WTC11 (cell line): Measurements from ENCODE around the gene RNF10. TPM values are rescaled to one million over a fixed set of nuclear protein-coding genes. Genes with fewer than 3 reads are reported as not detected.

Source experiments
- ATAC-seq: fragments of 200-7000 bp; cut with Tn5 transposase; 2 replicates; pipeline ENCODE4 v1.10.0; 2021; ENCODE audit warnings: mild to moderate bottlenecking, moderate library complexity
- CTCF ChIA-PET: fragments of 300-600 bp; sonication (Branson Sonifier 250); formaldehyde crosslinking; loops from one replicate; lab custom pipeline; 2021; ENCODE audit warnings: antibody characterized with exemption; lab: Charles Lee
- POLR2A ChIA-PET: fragments of 350-600 bp; sonication (Branson Sonifier 250); formaldehyde crosslinking; loops from one replicate; lab custom pipeline; 2021; ENCODE audit warnings: antibody characterized with exemption; lab: Charles Lee
- DNase-seq: peaks from one replicate; pipeline ENCODE4 v3.0.0; 2021; ENCODE audit warnings: low spot score
- H3K27ac Mint-ChIP-seq: 2 replicates; pipeline ENCODE4 v1.8.0; 2021; ENCODE audit warnings: mixed read lengths
- H3K27me3 Mint-ChIP-seq: 2 replicates; pipeline ENCODE4 v1.8.0; 2021; ENCODE audit warnings: low read depth, mild to moderate bottlenecking, moderate library complexity, mixed read lengths
- H3K36me3 Mint-ChIP-seq: 2 replicates; pipeline ENCODE4 v1.8.0; 2021; ENCODE audit warnings: mixed read lengths
- H3K4me1 Mint-ChIP-seq: 2 replicates; pipeline ENCODE4 v1.8.0; 2022; ENCODE audit warnings: mixed read lengths
- H3K4me3 Mint-ChIP-seq: 2 replicates; pipeline ENCODE4 v1.8.0; 2021; ENCODE audit warnings: mild to moderate bottlenecking, moderate library complexity, mixed read lengths
- H3K9me3 Mint-ChIP-seq: 2 replicates; pipeline ENCODE4 v1.8.0; 2021; ENCODE audit warnings: mixed read lengths
- CBFB ChIP-seq: sonication (generic); formaldehyde crosslinking; IDR thresholded peaks from 2 replicates; pipeline ENCODE4 v1.8.1; 2022; ENCODE audit warnings: mild to moderate bottlenecking, low read depth, missing genetic modification reagents
- EMX1 ChIP-seq: fragments of 250-450 bp; sonication (Bioruptor Pico); IDR thresholded peaks from 2 replicates; pipeline ENCODE4 v1.8.0; 2021; ENCODE audit warnings: mild to moderate bottlenecking
- ESRRA ChIP-seq: sonication (generic); formaldehyde crosslinking; IDR thresholded peaks from 2 replicates; pipeline ENCODE4 v1.8.1; 2022; ENCODE audit warnings: mild to moderate bottlenecking, missing genetic modification reagents, borderline replicate concordance
- FOXK1 ChIP-seq: sonication (generic); formaldehyde crosslinking; IDR thresholded peaks from 2 replicates; pipeline ENCODE4 v1.8.0; 2022; ENCODE audit warnings: mild to moderate bottlenecking, moderate library complexity, missing genetic modification reagents
- IRF2 ChIP-seq: sonication (generic); formaldehyde crosslinking; IDR thresholded peaks from 2 replicates; pipeline ENCODE4 v1.8.0; 2022; ENCODE audit warnings: low read depth, missing genetic modification reagents, borderline replicate concordance
- NFATC4 ChIP-seq: fragments of 250-450 bp; sonication (Bioruptor Pico); IDR thresholded peaks from 2 replicates; pipeline ENCODE4 v1.9.0; 2021; ENCODE audit warnings: mild to moderate bottlenecking
- NR2C2 ChIP-seq: sonication (generic); formaldehyde crosslinking; IDR thresholded peaks from 2 replicates; pipeline ENCODE4 v1.8.0; 2022; ENCODE audit warnings: mild to moderate bottlenecking, missing genetic modification reagents
- NR3C1 ChIP-seq: sonication (generic); formaldehyde crosslinking; conservative IDR thresholded peaks from 2 replicates; pipeline ENCODE4 v1.8.1; 2023; ENCODE audit warnings: low read depth, mild to moderate bottlenecking, missing genetic modification reagents
- SOX15 ChIP-seq: fragments of 250-450 bp; sonication (Bioruptor Pico); IDR thresholded peaks from 2 replicates; pipeline ENCODE4 v1.9.0; 2021; ENCODE audit warnings: mild to moderate bottlenecking
- TP53 ChIP-seq: sonication (generic); formaldehyde crosslinking; IDR thresholded peaks from 2 replicates; pipeline ENCODE4 v1.8.1; 2023; ENCODE audit warnings: mild to moderate bottlenecking, missing genetic modification reagents
- ZNF263 ChIP-seq: sonication (generic); formaldehyde crosslinking; IDR thresholded peaks from 2 replicates; pipeline ENCODE4 v1.8.1; 2022; ENCODE audit warnings: low read depth, mild to moderate bottlenecking, moderate library complexity, missing genetic modification reagents
- ZNF423 ChIP-seq: fragments of 250-450 bp; sonication (Bioruptor Pico); IDR thresholded peaks from 2 replicates; pipeline ENCODE4 v2.1.2; 2022; ENCODE audit warnings: mild to moderate bottlenecking, moderate library complexity
- total RNA-seq: library from RNA; stranded (reverse); gene quantifications from 3 replicates; pipeline ENCODE4 v1.2.3, GENCODE V29; 2021
- TF ChIP-seq, protein P1 (sequence below): sonication (generic); formaldehyde crosslinking; IDR thresholded peaks from 2 replicates; pipeline ENCODE4 v1.8.1; 2023; ENCODE audit warnings: mild to moderate bottlenecking, missing genetic modification reagents, moderate library complexity
- TF ChIP-seq, protein P2 (sequence below): fragments of 250-450 bp; sonication (Bioruptor Pico); conservative IDR thresholded peaks from 2 replicates; pipeline ENCODE4 v1.9.0; 2021; ENCODE audit warnings: mild to moderate bottlenecking
- TF ChIP-seq, protein P3 (sequence below): fragments of 250-450 bp; sonication (Bioruptor Pico); IDR thresholded peaks from 2 replicates; pipeline ENCODE4 v1.9.0; 2021; ENCODE audit warnings: mild to moderate bottlenecking, borderline replicate concordance
- TF ChIP-seq, protein P4 (sequence below): sonication (generic); formaldehyde crosslinking; IDR thresholded peaks from 2 replicates; pipeline ENCODE4 v1.8.1; 2023; ENCODE audit warnings: mild to moderate bottlenecking, missing genetic modification reagents

The RNF10 gene
- total RNA-seq, 1 experiment from 2014 or later = 160 TPM

GRCh38 chr12:120489018-120489417 lies 45.1 kb upstream of the RNF10 start (continued):
- no peak for TF ChIP-seq TP53 (CRISPR knock-in tag)
- TF ChIP-seq NR2C2 (CRISPR knock-in tag) = no peak
- TF ChIP-seq, protein P1, sequence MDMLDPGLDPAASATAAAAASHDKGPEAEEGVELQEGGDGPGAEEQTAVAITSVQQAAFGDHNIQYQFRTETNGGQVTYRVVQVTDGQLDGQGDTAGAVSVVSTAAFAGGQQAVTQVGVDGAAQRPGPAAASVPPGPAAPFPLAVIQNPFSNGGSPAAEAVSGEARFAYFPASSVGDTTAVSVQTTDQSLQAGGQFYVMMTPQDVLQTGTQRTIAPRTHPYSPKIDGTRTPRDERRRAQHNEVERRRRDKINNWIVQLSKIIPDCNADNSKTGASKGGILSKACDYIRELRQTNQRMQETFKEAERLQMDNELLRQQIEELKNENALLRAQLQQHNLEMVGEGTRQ (CRISPR knock-in tag) = no peak

- Mint-ChIP-seq H3K27ac (no peak overlapping the region; the same call in 1 of the 2 replicates), H3K27me3 (no peaks in the 10 kb centered on the region), H3K4me1 (peaks cover 9% of the 10 kb centered on the region), H3K36me3 (no peaks in the 10 kb centered on the region), H3K9me3 (no peaks in the 10 kb centered on the region), H3K4me3 (no peak overlapping the region)
- DNase-seq = no peak
- TF ChIP-seq SOX15 = no peak
- TF ChIP-seq, protein P2, sequence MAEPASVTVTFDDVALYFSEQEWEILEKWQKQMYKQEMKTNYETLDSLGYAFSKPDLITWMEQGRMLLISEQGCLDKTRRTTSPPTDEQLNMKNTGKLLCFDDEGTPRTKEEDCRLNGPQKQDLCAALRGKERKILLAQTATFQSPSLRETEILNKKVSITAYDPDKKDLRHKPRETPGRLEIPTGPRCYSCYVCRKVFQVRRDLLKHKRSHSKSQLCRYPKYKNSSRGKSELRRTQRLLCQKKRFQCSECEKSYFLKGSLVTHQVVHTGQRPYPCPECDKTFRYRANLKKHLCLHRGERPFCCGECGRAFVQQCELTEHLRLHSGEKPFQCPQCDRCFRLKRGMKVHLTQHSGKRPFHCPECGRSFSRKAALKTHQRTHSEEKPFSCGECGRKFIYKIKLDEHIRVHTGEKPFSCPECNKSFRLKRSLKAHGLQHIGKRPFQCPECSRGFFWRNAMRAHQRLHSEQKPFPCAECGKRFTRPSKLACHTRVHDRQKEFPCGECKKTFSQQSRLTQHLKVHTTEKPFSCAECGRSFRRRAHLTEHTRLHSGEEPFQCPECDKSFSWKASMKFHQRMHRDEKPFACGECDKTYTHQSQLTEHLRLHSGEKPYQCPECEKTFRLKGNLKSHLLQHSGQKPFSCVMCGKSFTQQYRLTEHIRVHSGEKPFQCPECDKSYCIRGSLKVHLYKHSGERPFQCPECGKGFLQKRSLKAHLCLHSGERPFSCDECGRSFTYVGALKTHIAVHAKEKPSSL (CRISPR knock-in tag) = no peak
- TF ChIP-seq ZNF423 (CRISPR knock-in tag) = no peak
- TF ChIP-seq, protein P3, sequence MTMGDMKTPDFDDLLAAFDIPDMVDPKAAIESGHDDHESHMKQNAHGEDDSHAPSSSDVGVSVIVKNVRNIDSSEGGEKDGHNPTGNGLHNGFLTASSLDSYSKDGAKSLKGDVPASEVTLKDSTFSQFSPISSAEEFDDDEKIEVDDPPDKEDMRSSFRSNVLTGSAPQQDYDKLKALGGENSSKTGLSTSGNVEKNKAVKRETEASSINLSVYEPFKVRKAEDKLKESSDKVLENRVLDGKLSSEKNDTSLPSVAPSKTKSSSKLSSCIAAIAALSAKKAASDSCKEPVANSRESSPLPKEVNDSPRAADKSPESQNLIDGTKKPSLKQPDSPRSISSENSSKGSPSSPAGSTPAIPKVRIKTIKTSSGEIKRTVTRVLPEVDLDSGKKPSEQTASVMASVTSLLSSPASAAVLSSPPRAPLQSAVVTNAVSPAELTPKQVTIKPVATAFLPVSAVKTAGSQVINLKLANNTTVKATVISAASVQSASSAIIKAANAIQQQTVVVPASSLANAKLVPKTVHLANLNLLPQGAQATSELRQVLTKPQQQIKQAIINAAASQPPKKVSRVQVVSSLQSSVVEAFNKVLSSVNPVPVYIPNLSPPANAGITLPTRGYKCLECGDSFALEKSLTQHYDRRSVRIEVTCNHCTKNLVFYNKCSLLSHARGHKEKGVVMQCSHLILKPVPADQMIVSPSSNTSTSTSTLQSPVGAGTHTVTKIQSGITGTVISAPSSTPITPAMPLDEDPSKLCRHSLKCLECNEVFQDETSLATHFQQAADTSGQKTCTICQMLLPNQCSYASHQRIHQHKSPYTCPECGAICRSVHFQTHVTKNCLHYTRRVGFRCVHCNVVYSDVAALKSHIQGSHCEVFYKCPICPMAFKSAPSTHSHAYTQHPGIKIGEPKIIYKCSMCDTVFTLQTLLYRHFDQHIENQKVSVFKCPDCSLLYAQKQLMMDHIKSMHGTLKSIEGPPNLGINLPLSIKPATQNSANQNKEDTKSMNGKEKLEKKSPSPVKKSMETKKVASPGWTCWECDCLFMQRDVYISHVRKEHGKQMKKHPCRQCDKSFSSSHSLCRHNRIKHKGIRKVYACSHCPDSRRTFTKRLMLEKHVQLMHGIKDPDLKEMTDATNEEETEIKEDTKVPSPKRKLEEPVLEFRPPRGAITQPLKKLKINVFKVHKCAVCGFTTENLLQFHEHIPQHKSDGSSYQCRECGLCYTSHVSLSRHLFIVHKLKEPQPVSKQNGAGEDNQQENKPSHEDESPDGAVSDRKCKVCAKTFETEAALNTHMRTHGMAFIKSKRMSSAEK (CRISPR knock-in tag) = no peak
- no peak for TF ChIP-seq ESRRA (CRISPR knock-in tag)
- TF ChIP-seq, protein P4, sequence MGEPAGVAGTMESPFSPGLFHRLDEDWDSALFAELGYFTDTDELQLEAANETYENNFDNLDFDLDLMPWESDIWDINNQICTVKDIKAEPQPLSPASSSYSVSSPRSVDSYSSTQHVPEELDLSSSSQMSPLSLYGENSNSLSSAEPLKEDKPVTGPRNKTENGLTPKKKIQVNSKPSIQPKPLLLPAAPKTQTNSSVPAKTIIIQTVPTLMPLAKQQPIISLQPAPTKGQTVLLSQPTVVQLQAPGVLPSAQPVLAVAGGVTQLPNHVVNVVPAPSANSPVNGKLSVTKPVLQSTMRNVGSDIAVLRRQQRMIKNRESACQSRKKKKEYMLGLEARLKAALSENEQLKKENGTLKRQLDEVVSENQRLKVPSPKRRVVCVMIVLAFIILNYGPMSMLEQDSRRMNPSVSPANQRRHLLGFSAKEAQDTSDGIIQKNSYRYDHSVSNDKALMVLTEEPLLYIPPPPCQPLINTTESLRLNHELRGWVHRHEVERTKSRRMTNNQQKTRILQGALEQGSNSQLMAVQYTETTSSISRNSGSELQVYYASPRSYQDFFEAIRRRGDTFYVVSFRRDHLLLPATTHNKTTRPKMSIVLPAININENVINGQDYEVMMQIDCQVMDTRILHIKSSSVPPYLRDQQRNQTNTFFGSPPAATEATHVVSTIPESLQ (CRISPR knock-in tag) = no peak
- TF ChIP-seq ZNF263 (CRISPR knock-in tag) = no peak
- no peak for TF ChIP-seq IRF2 (CRISPR knock-in tag)
- no peak for TF ChIP-seq EMX1 (CRISPR knock-in tag)
- no peak for TF ChIP-seq FOXK1
- TF ChIP-seq CBFB (CRISPR knock-in tag) = no peak
- TF ChIP-seq NR3C1 = no peak
- no peak for TF ChIP-seq NFATC4 (CRISPR knock-in tag)
- ATAC-seq = no peak
- CTCF ChIA-PET = no interaction called here
- POLR2A ChIA-PET = no interaction called here
These were observed 43.8 kb upstream of the RNF10 start for GRCh38 chr12:120490325-120490724.
